GM20431 (cell line): ENCODE measurements around the gene CAMKK2.
"Not testable (repeated sequence)": the region's sequence is repeated elsewhere in the genome, so short reads cannot be mapped to it uniquely, and the experiment has no call there.

Experiments used
- in situ Hi-C: fragments of 300-500 bp; cut with MseI, MboI; formaldehyde crosslinking; loops from one replicate; pipeline ENCODE4 v1.15.0; 2020; ENCODE audit warnings: low sequenced_read_pairs; ENCODE audit not compliant: unreplicated experiment

The CAMKK2 gene

DNA sequence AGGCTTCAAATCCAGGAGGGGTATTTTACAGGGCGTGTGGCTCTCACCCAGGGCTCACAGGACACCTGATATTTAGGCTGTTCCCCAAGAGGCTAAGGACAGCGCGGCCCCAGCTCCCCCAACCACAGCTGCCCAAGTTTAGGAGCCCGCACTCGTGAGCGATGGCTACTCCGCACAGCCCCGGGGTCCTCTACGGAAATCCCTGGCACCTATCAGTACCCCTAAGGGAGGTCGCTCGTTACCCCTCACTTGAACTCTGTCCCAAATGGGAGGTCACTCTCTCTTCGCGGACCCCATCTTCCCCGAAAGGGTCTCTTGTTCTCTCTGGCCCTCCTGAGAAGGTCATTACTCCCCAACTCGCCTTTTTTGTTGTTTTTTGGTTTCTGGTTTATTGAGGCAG, 87.3 kb downstream of the CAMKK2 start:
- in situ Hi-C loops, result no loop called here

- in situ Hi-C loops, result not testable (repeated sequence)
Observed at GRCh38 chr12:121208571-121208970, 87.9 kb downstream of the CAMKK2 start.

DNA sequence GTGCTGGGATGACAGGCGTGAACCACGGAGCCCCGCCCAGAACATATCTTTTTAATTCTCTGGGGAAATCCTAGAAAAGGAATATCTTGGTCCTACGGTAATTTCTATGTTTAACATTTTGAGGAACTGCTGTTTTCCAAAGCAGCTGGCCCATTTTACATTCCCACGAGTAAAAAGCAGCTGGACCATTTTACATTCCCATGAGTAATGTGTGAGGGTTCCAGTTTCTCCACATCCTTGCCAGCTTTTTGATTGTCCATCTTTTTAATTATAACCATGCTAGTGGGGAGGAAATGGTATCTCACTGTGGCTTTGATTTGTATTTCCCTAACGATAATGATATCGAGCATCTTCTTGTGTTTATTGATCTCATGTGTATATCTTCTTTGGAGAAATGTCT, 91.0 kb downstream of the CAMKK2 start:
- in situ Hi-C loops, result no loop called here

DNA sequence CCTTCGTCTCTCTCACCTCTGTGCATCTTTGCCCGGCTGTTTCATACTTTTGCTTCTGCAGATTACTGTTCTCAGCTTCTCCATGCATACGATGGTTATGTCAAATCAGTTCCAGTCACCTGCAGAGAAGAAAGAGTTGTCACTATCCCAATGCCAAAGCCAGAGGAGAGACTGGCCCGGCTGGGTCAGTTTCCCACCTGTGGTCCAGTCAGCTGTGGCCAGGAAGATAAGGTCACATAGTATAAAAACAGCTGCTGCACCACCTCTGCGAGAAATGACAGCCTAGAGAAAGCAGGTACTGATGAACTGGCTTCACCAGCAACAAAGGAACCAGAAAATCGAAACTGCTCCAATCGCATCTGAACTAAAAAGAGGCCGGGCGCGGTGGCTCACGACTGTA, 93.0 kb downstream of the CAMKK2 start:
- in situ Hi-C loops, result no loop called here

DNA sequence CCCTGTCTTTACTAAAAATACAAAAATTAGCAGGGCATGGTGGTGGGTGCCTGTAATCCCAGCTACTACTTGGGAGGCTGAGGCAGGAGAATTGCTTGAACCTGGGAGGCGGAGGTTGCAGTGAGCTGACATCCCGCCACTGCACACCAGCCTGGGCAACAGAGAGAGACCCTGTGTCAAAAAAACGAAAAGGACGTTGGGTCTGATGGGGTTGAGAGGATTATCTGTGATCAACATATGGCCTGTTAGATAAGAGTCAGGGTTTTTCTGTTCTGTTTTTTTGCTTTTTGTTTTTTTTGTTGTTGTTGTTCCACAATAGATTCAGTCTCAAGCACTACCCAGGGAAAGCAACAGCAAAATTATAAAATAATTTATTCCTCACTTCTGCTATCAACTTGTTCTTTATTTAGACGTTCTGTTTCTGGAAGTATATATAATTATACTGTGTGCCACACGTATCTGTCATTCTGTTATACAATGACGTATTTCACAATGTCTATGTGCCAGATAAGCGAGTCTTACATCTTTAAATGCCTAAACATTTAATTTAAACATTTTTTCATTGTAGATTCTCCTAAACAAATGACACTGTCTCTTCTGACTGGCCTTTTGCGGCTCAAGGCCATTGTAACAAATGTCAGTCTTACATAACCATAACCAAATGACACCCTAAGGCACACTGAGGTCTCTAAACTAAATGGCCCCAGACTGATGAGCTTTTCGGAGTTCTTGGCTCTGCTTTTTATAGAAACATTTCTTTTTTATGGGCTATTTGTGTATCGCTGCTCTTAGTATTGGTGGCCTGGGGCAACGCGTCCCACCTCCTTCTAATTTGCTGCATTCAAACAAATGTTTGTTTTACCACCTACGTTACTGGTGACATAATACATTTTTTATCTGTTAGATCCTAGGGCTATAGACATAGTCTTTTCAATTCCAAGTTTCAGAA, 93.8 kb downstream of the CAMKK2 start:
- in situ Hi-C loops, result no loop called here

GRCh38 chr12:121201140-121201539, 95.4 kb downstream of the CAMKK2 start:
- in situ Hi-C loops, result not testable (repeated sequence)

GRCh38 chr12:121198949-121199348, 97.6 kb downstream of the CAMKK2 start:
- in situ Hi-C loops, result no loop called here

DNA sequence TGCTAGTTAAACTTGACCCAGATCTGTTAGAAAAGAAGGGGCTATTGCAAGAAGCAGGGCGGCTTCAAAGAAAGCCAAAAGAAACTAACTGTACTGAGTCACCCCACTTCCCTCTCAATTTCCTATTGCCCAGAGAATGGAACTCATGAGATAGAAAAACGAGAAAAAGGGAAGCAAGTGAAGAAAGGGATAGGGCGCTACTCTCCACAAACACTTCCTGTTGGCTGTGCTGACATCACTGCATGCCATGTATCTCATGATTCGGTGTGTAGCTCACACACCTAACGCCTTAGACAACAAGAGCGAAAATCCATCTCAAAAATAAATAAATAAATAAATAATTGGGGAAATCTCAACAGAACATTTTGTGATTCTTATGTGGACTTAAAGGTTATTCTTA, 99.6 kb downstream of the CAMKK2 start:
- in situ Hi-C loops, result no loop called here

DNA sequence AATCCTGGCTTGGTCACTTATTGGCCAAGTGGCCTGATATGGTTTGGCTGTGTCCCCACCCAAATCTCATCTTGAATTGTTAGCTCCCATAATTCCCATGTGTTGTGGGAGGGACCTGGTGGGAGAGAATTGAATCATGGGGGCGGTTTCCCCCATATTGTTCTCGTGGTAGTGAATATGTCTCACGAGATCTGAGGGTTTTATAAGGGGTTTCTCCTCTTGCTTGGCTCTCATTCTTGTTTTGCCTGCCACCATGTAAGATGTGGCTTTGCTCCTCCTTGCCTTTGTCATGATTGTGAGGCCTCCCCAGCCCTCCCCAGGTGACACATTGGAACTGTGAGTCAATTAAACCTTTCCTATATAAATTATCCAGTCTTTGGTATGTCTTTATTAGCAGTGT, 105.4 kb downstream of the CAMKK2 start:
- in situ Hi-C loops, result no loop called here

GRCh38 chr12:121190523-121191031, 105.9 kb downstream of the CAMKK2 start:
- in situ Hi-C loops, result no loop called here

DNA sequence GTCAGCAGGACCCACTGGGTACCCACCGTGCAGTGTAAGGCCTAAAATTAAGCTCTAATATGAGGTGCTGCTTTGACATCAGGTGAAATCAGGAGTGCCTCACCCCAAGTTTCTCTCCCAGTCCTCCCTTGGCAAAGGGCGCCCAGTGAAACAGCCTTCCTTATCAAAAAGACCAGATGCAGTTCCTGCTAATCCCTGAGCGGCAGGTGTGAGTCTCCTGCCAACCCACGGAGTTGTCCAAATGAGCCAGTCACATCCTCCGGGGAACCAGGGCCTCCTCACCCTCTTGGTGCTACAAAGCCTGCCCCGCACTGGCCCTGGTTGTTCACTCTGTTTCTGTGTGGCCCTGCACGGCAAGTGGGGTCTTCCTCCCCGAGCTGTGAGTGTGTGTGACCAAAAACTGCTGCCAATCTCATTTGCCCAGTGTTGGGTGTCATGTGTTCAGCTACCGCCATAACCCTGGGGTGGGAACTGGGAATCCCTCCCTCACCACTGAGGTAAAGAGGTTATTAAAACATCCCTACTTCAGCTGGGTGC, 106.8 kb downstream of the CAMKK2 start:
- in situ Hi-C loops, result no loop called here

DNA sequence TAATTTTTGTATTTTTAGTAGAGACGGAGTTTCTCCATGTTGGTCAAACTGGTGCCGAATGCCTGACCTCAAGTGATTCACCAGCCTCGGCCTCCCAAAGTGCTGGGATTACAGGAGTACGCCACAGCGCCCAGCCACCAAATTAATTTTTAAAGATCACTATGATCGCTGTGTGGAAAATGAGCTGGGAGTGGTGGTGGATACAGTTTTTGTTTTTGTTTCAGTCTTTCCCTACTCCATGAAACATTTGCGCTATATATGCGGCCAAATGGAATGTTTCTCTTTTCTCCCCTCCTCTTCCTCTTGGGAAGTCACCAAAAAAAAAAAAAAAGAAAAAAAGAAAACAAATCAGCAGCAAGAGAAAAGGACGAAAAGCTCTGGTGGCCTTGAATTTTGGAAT, 107.4 kb downstream of the CAMKK2 start:
- in situ Hi-C loops, result no loop called here

- in situ Hi-C loops, result no loop called here
Observed at GRCh38 chr12:121188227-121188626, 108.3 kb downstream of the CAMKK2 start.
